ENCODE measurements around the gene ST6GAL1.

ST6GAL1 gene

DNA sequence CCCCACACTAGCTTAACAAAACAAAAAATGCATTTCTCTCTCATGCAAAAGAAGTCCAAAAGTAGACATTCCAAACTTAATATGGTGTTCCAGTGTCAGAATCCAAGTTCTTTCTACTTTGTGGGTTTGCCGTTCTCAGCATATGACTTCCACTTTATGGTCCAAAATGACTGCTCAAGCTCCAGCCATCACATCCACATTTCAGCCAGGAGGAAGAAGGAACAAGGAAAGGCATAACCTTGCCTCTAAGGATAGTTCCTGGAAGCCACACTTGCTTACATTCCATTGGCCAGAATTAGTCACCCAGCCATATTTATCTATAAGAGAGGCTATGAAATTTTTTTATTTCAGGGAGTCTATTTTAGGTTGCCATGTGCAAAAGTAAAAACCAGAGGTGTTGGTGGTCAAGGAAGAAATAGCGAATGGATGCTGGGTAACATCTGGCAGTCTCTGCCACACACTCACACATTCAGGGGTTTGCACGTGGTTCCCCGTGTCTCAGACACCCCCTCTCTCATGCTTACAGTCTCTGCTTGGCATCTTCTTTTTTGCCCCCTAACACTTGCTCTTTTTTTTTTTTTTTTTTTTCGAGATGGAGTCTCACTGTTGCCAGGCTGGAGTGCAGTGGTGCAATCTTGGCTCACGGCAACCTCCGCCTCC is 139.7 kb downstream of the ST6GAL1 start:
- Histone ChIP-seq H3K9me3 (ENCODE audit: insufficient read depth, low read length) (no peaks in the 10 kb centered on the region), H3K36me3 (ENCODE audit: insufficient read depth, insufficient read length, low read length) (peaks cover 25% of the 10 kb centered on the region), H3K4me3 (ENCODE audit: insufficient read length, low read depth) (no peak overlapping the region), H3K27me3 (ENCODE audit: insufficient read depth, insufficient read length) (no peaks in the 10 kb centered on the region), H3K4me1 (ENCODE audit: insufficient read depth, insufficient read length) (peaks cover 6% of the 10 kb centered on the region), H3K9ac (ENCODE audit: insufficient read length, low read depth) (no peak overlapping the region)
- TF ChIP-seq YY1 (IDR thresholded peaks at IDR 0.05; ENCODE audit: insufficient read depth, insufficient read length) (no peak), ZNF274 (IDR thresholded peaks at IDR 0.05; ENCODE audit: low read depth, low read length) (no peak), SUZ12 (IDR thresholded peaks at IDR 0.05; ENCODE audit: extremely low read depth, insufficient read depth, insufficient read length) (no peak)
- no peak for DNase-seq (ENCODE audit: low read depth, low spot score)

DNA sequence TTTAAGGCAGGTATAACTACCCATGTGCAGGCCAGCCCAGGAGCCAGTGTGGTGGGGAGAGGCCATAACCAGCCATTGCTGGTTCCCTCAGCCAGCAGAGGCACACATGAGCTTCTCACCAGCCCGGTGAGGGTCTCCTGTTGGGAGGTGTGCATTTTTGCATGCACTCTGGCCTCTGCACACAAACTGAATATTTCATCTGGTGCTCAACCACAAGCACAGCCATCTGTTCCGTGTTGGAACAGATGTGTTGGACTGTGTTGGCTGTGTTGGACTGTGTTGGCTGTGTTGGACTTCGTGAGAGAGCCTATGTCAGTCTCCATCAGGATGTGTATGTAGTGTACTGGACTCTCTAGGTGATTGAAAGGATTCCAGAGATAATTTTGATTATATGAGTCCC is 141.8 kb downstream of the ST6GAL1 start:
- Histone ChIP-seq H3K9me3 (ENCODE audit: insufficient read depth, low read length) (no peaks in the 10 kb centered on the region), H3K27me3 (ENCODE audit: insufficient read depth, insufficient read length) (no peaks in the 10 kb centered on the region), H3K4me1 (ENCODE audit: insufficient read depth, insufficient read length) (peaks cover 6% of the 10 kb centered on the region), H3K36me3 (ENCODE audit: insufficient read depth, insufficient read length, low read length) (peaks cover 43% of the 10 kb centered on the region), H3K9ac (ENCODE audit: insufficient read length, low read depth) (no peak overlapping the region), H3K4me3 (ENCODE audit: insufficient read length, low read depth) (no peak overlapping the region)
- TF ChIP-seq ZNF274 (IDR thresholded peaks at IDR 0.05; ENCODE audit: low read depth, low read length) (no peak), SUZ12 (IDR thresholded peaks at IDR 0.05; ENCODE audit: extremely low read depth, insufficient read depth, insufficient read length) (no peak), YY1 (IDR thresholded peaks at IDR 0.05; ENCODE audit: insufficient read depth, insufficient read length) (no peak)
- no peak for DNase-seq (ENCODE audit: low read depth, low spot score)

DNA sequence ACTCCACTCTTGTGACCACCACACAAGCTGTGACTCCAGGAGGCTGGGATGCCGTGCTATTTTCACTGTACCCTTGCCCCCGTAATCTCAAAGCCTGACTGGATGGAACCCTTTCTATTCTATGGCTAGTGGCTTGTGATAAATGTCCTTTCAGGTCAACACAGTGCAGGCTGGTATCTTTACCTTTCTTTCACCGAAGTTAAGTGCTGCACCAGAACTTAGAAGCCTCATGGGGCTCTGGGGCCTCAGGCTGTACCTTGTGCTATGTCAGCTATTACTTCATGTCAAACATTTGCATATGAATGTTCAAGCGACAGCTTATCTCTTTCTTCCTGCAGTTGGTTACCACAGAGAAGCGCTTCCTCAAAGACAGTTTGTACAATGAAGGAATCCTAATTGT is 142.2 kb downstream of the ST6GAL1 start:
- peaks cover 6% of the 10 kb centered on the region for H3K4me1 ChIP-seq (ENCODE audit: insufficient read depth, insufficient read length)
- H3K4me3 ChIP-seq (ENCODE audit: insufficient read length, low read depth) = no peak overlapping the region
- H3K9ac ChIP-seq (ENCODE audit: insufficient read length, low read depth) = no peak overlapping the region

DNA sequence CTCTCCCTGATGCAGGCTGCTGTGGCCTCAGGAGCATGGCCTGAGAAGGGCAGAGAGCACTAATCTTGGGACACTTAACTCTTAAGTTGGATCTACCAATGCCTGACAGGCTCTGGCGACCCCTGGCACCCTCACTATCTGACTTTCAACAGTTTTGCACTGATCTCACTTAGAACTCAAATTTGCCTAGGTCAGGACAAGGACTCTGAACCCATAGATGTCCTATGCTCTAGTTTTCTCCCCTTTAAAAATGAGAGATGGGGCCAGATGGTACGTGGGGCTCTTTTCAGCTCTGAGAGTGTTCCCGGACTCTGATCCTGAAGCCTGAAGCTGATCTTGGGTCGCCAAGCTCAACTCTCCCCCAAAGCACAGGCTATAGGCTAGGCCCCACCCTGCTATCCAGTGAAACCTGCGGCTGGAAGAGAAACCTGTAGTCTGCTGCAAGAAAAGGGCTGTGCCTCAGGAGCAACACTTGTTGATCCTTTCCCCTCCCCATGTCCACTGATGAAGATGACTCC is 143.3 kb downstream of the ST6GAL1 start:
- no peak for TF ChIP-seq YY1 (IDR thresholded peaks at IDR 0.05; ENCODE audit: insufficient read depth, insufficient read length)
- no peak for TF ChIP-seq SUZ12 (IDR thresholded peaks at IDR 0.05; ENCODE audit: extremely low read depth, insufficient read depth, insufficient read length)
- no peak for TF ChIP-seq ZNF274 (IDR thresholded peaks at IDR 0.05; ENCODE audit: low read depth, low read length)
- Histone ChIP-seq H3K27me3 (ENCODE audit: insufficient read depth, insufficient read length) (no peaks in the 10 kb centered on the region), H3K9me3 (ENCODE audit: insufficient read depth, low read length) (no peaks in the 10 kb centered on the region), H3K36me3 (ENCODE audit: insufficient read depth, insufficient read length, low read length) (peaks cover 55% of the 10 kb centered on the region), H3K4me1 (ENCODE audit: insufficient read depth, insufficient read length) (peaks cover 6% of the 10 kb centered on the region), H3K9ac (ENCODE audit: insufficient read length, low read depth) (no peak overlapping the region), H3K4me3 (ENCODE audit: insufficient read length, low read depth) (no peak overlapping the region)
- DNase-seq (ENCODE audit: low read depth, low spot score) = no peak

More for the DNA sequence above, 142.2 kb downstream of the ST6GAL1 start:
- DNase-seq (ENCODE audit: low read depth, low spot score) = peak; percentile 43
- TF ChIP-seq YY1 (IDR thresholded peaks at IDR 0.05; ENCODE audit: insufficient read depth, insufficient read length) = no peak
- no peak for TF ChIP-seq SUZ12 (IDR thresholded peaks at IDR 0.05; ENCODE audit: extremely low read depth, insufficient read depth, insufficient read length)
- TF ChIP-seq ZNF274 (IDR thresholded peaks at IDR 0.05; ENCODE audit: low read depth, low read length) = no peak
- no peaks in the 10 kb centered on the region for H3K27me3 ChIP-seq (ENCODE audit: insufficient read depth, insufficient read length)
- H3K9me3 ChIP-seq (ENCODE audit: insufficient read depth, low read length) = no peaks in the 10 kb centered on the region
- H3K36me3 ChIP-seq (ENCODE audit: insufficient read depth, insufficient read length, low read length) = peaks cover 44% of the 10 kb centered on the region

DNA sequence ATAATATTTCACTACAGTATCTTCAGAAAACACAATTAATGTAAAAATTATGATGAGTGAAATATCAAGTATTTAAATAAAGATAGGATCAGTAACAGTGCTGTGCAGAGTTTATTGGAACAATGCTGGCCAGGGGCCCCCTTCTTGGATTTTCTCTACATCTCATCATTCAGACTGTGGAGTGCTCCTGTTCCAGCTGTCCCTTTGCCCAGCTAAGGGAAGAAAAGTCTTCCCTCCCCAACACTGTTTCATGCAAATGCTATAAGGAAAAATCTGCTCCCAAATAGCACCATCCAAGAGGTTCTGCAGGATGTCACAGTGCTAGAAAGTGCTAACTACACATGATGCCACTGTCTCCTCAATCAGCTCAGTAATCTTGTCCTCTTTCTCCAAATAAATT is 144.5 kb downstream of the ST6GAL1 start:
- H3K4me1 ChIP-seq (ENCODE audit: insufficient read depth, insufficient read length) = peaks cover 6% of the 10 kb centered on the region
- no peaks in the 10 kb centered on the region for H3K9me3 ChIP-seq (ENCODE audit: insufficient read depth, low read length)
- no peak for DNase-seq (ENCODE audit: low read depth, low spot score)
- TF ChIP-seq YY1 (IDR thresholded peaks at IDR 0.05; ENCODE audit: insufficient read depth, insufficient read length) = no peak
- H3K4me3 ChIP-seq (ENCODE audit: insufficient read length, low read depth) = no peak overlapping the region
- no peaks in the 10 kb centered on the region for H3K27me3 ChIP-seq (ENCODE audit: insufficient read depth, insufficient read length)
- H3K9ac ChIP-seq (ENCODE audit: insufficient read length, low read depth) = no peak overlapping the region
- peaks cover 61% of the 10 kb centered on the region for H3K36me3 ChIP-seq (ENCODE audit: insufficient read depth, insufficient read length, low read length)

DNA sequence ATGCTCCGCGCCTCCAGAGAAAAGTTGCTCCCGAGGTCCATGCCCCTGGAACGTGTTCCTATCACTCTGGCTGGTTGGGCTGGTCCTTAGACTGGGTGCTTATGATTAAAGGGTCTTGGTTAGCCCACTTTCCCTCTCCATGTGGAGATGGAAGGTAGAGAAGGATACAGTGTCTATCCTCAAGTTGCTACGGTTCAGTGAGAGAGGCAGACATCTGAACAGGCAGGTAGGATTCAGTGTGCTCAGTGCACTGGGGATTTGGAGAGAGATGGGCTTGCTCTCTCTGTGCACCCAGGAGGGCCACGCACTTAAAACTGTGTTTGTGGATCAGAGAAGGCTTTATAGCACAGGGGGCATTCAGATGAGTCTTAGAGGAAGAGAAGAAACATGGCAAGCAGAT is 146.0 kb downstream of the ST6GAL1 start:
- Histone ChIP-seq H3K9me3 (ENCODE audit: insufficient read depth, low read length) (no peaks in the 10 kb centered on the region), H3K9ac (ENCODE audit: insufficient read length, low read depth) (no peak overlapping the region), H3K27me3 (ENCODE audit: insufficient read depth, insufficient read length) (no peaks in the 10 kb centered on the region), H3K4me1 (ENCODE audit: insufficient read depth, insufficient read length) (peaks cover 6% of the 10 kb centered on the region), H3K4me3 (ENCODE audit: insufficient read length, low read depth) (no peak overlapping the region), H3K36me3 (ENCODE audit: insufficient read depth, insufficient read length, low read length) (peaks cover 57% of the 10 kb centered on the region)
- DNase-seq (ENCODE audit: low read depth, low spot score) = no peak
- no peak for TF ChIP-seq YY1 (IDR thresholded peaks at IDR 0.05; ENCODE audit: insufficient read depth, insufficient read length)
- no peak for TF ChIP-seq SUZ12 (IDR thresholded peaks at IDR 0.05; ENCODE audit: extremely low read depth, insufficient read depth, insufficient read length)
- no peak for TF ChIP-seq ZNF274 (IDR thresholded peaks at IDR 0.05; ENCODE audit: low read depth, low read length)

DNA sequence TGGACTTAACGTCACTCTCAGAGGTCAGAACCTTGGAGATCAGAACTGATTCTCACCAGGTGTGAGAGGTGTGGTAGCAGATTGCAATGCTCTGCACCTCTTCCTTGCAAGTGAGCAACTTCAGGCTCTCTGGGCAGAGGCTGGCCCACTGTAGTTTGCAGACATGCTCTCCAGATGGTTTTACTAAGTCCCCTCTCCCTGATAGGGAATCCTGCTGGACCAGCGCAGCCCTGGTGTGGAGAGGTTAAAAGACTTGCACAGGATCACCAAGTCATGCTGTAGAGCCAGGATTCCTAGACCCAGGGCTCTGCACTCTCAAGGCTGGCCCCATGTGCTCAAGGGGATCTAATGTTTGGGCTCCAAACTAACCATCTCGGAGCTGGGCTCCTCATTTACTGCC is 146.8 kb downstream of the ST6GAL1 start:
- Histone ChIP-seq H3K36me3 (ENCODE audit: insufficient read depth, insufficient read length, low read length) (peaks cover 57% of the 10 kb centered on the region), H3K9ac (ENCODE audit: insufficient read length, low read depth) (no peak overlapping the region), H3K4me1 (ENCODE audit: insufficient read depth, insufficient read length) (peaks cover 4% of the 10 kb centered on the region), H3K9me3 (ENCODE audit: insufficient read depth, low read length) (no peaks in the 10 kb centered on the region), H3K27me3 (ENCODE audit: insufficient read depth, insufficient read length) (no peaks in the 10 kb centered on the region), H3K4me3 (ENCODE audit: insufficient read length, low read depth) (no peak overlapping the region)
- DNase-seq (ENCODE audit: low read depth, low spot score) = no peak
- TF ChIP-seq SUZ12 (IDR thresholded peaks at IDR 0.05; ENCODE audit: extremely low read depth, insufficient read depth, insufficient read length) (no peak), ZNF274 (IDR thresholded peaks at IDR 0.05; ENCODE audit: low read depth, low read length) (no peak), YY1 (IDR thresholded peaks at IDR 0.05; ENCODE audit: insufficient read depth, insufficient read length) (no peak)
